Mononuclear cell (primary cell): ENCODE measurements around the gene SNX25. TPM values are rescaled to one million over a fixed set of nuclear protein-coding genes. Genes with fewer than 3 reads are reported as not detected.

Experiments used
- H3K27me3 ChIP-seq: 2 replicates; pipeline ENCODE4 v1.6.0; 2011; ENCODE audit warnings: low read length, control low read depth; ENCODE audit not compliant: insufficient read depth
- H3K4me1 ChIP-seq: 2 replicates; pipeline ENCODE4 v1.5.1; 2011; ENCODE audit warnings: mild to moderate bottlenecking, low read length, control low read depth; ENCODE audit not compliant: insufficient read depth
- H3K4me3 ChIP-seq: 2 replicates; pipeline ENCODE4 v1.5.1; 2011; ENCODE audit warnings: mild to moderate bottlenecking, low read length, moderate library complexity
- H3K9me3 ChIP-seq: 2 replicates; pipeline ENCODE4 v1.5.1; 2011; ENCODE audit warnings: low read depth, mild to moderate bottlenecking, control low read depth, low read length
- total RNA-seq: library from RNA; depleted of rRNA; stranded (reverse); fragments of >200 nt; gene quantifications from one replicate; pipeline ENCODE4 v1.2.3, GENCODE V29; 2012

SNX25 gene
- total RNA-seq, 1 donor: 30.1 TPM

GRCh38 chr4:185387957-185388356 lies 178.6 kb downstream of the SNX25 start:
- no peaks in the 10 kb centered on the region for H3K9me3 ChIP-seq
- no peak overlapping the region for H3K4me3 ChIP-seq
- H3K27me3 ChIP-seq: peaks cover 26% of the 10 kb centered on the region
- peaks cover 4% of the 10 kb centered on the region for H3K4me1 ChIP-seq

- H3K27me3 ChIP-seq: peaks cover 5% of the 10 kb centered on the region
- peaks cover 6% of the 10 kb centered on the region for H3K4me1 ChIP-seq
- no peak overlapping the region for H3K4me3 ChIP-seq
- H3K9me3 ChIP-seq: no peaks in the 10 kb centered on the region
Measured at GRCh38 chr4:185390941-185391340, 181.5 kb downstream of the SNX25 start.

- Histone ChIP-seq H3K4me3 (no peak overlapping the region), H3K27me3 (no peaks in the 10 kb centered on the region), H3K9me3 (no peaks in the 10 kb centered on the region), H3K4me1 (peaks cover 13% of the 10 kb centered on the region)
Measured at GRCh38 chr4:185392156-185392555, 182.8 kb downstream of the SNX25 start.

- Histone ChIP-seq H3K4me3 (no peak overlapping the region), H3K4me1 (peaks cover 14% of the 10 kb centered on the region), H3K9me3 (no peaks in the 10 kb centered on the region), H3K27me3 (no peaks in the 10 kb centered on the region)
Measured at GRCh38 chr4:185394568-185395237, 185.3 kb downstream of the SNX25 start.

- peak within 1 kb of the TSS; percentile 75 for H3K4me3 ChIP-seq
- H3K9me3 ChIP-seq: no peaks in the 10 kb centered on the region
- no peaks in the 10 kb centered on the region for H3K27me3 ChIP-seq
Measured at GRCh38 chr4:185395238-185395955, 186.0 kb downstream of the SNX25 start, which contains the start of gene LRP2BP. TSS of gene LRP2BP (minus strand) at chr4:185395924. CDS start at chr4:185378186, 17,738 bp downstream.

GRCh38 chr4:185395956-185396723 lies 186.7 kb downstream of the SNX25 start:
- Histone ChIP-seq H3K4me3 (peak overlapping the region; percentile 75), H3K4me1 (peaks cover 14% of the 10 kb centered on the region), H3K9me3 (no peaks in the 10 kb centered on the region), H3K27me3 (no peaks in the 10 kb centered on the region)

More at GRCh38 chr4:185395238-185395955, 186.0 kb downstream of the SNX25 start, which contains the start of gene LRP2BP:
- H3K4me1 ChIP-seq: peaks cover 14% of the 10 kb centered on the region

- Histone ChIP-seq H3K27me3 (no peaks in the 10 kb centered on the region), H3K9me3 (no peaks in the 10 kb centered on the region), H3K4me3 (peak within 1 kb of the TSS; percentile 75), H3K4me1 (peaks cover 14% of the 10 kb centered on the region)
Measured at GRCh38 chr4:185396724-185397385, 187.5 kb downstream of the SNX25 start, which contains the start of gene ANKRD37. TSS of gene ANKRD37 (plus strand) at chr4:185396841. CDS start at chr4:185396924, 83 bp downstream.

GRCh38 chr4:185398618-185399017 lies 189.2 kb downstream of the SNX25 start:
- Histone ChIP-seq H3K4me3 (no peak overlapping the region), H3K9me3 (no peaks in the 10 kb centered on the region), H3K27me3 (no peaks in the 10 kb centered on the region), H3K4me1 (peaks cover 14% of the 10 kb centered on the region)

GRCh38 chr4:185399466-185399865 lies 190.1 kb downstream of the SNX25 start:
- no peaks in the 10 kb centered on the region for H3K27me3 ChIP-seq
- no peak overlapping the region for H3K4me3 ChIP-seq
- H3K4me1 ChIP-seq: peaks cover 14% of the 10 kb centered on the region
- no peaks in the 10 kb centered on the region for H3K9me3 ChIP-seq

- Histone ChIP-seq H3K4me1 (no peaks in the 10 kb centered on the region), H3K9me3 (no peaks in the 10 kb centered on the region), H3K27me3 (no peaks in the 10 kb centered on the region), H3K4me3 (no peak overlapping the region)
Measured at GRCh38 chr4:185404031-185404430, 194.6 kb downstream of the SNX25 start.

GRCh38 chr4:185405296-185405999 lies 196.1 kb downstream of the SNX25 start:
- no peak overlapping the region for H3K4me3 ChIP-seq
- H3K9me3 ChIP-seq: no peaks in the 10 kb centered on the region
- no peaks in the 10 kb centered on the region for H3K4me1 ChIP-seq
- H3K27me3 ChIP-seq: no peaks in the 10 kb centered on the region

GRCh38 chr4:185408432-185408831 lies 199.0 kb downstream of the SNX25 start:
- H3K4me3 ChIP-seq: no peak overlapping the region
- H3K9me3 ChIP-seq: no peaks in the 10 kb centered on the region
- no peaks in the 10 kb centered on the region for H3K27me3 ChIP-seq
- H3K4me1 ChIP-seq: no peaks in the 10 kb centered on the region

GRCh38 chr4:185411849-185412248 lies 202.5 kb downstream of the SNX25 start:
- Histone ChIP-seq H3K4me3 (no peak overlapping the region), H3K27me3 (no peaks in the 10 kb centered on the region), H3K9me3 (no peaks in the 10 kb centered on the region), H3K4me1 (no peaks in the 10 kb centered on the region)

GRCh38 chr4:185412412-185412811 lies 203.0 kb downstream of the SNX25 start:
- Histone ChIP-seq H3K4me3 (no peak overlapping the region), H3K9me3 (no peaks in the 10 kb centered on the region)

More at GRCh38 chr4:185412412-185412811, 203.0 kb downstream of the SNX25 start:
- no peaks in the 10 kb centered on the region for H3K4me1 ChIP-seq
- H3K27me3 ChIP-seq: no peaks in the 10 kb centered on the region
